K562 (cell line): Measurements from ENCODE around the gene TNNI2. TPM values are rescaled to one million over a fixed set of nuclear protein-coding genes. Genes with fewer than 3 reads are reported as not detected.

Source experiments
- ATAC-seq: fragments of 200-7000 bp; cut with Tn5 transposase; 3 replicates; pipeline ENCODE4 v1.9.1; 2020; ENCODE audit warnings: moderate library complexity
- BruUV-seq: library from RNA; stranded (reverse); fragments of 400-500 nt; replicated peaks from 2 replicates; lab custom pipeline; 2021; lab: Mats Ljungman, UMichigan
- CTCF ChIA-PET: fragments of 300-600 bp; formaldehyde crosslinking; extraction: SDS; loops from one replicate; lab custom pipeline; 2021; ENCODE audit warnings: low intra/inter-chr PET ratio; lab: Yijun Ruan, JAX
- POLR2A ChIA-PET: fragments of 300-600, 350-650 bp; sonication (Branson Sonifier 250); formaldehyde crosslinking; extraction: SDS; loops from one replicate; lab custom pipeline; 2021; ENCODE audit warnings: antibody characterized with exemption, inconsistent platforms; lab: Yijun Ruan, JAX
- DNase-seq, 4 experiments: peaks; one replicate each; pipeline versions ENCODE4 v3.0.0 to v3.0.0-alpha.2; 2011 to 2018; ENCODE audit warnings: low spot score in 3 of 4, mixed read lengths in 3 of 4; ENCODE audit errors: extremely low read depth in 1 of 4
- FAIRE-seq: peaks from 2 replicates; lab custom pipeline; 2011; peaks lifted over from hg19 to GRCh38; lab: Jason Lieb, UNC
- H2AFZ ChIP-seq: 2 replicates; pipeline ENCODE4 v1.6.0; 2011; ENCODE audit warnings: low read depth, low read length, control low read depth, inconsistent platforms
- H3K27ac ChIP-seq: fragments of 200-600 bp; 3 replicates; pipeline ENCODE4 v1.8.0; 2011; ENCODE audit warnings: low read depth, mild to moderate bottlenecking, control low read depth, inconsistent platforms, low read length, moderate library complexity, mixed read lengths; ENCODE audit errors: extremely low read depth
- H3K27me3 ChIP-seq, 2 experiments: fragments of 300-600 bp in 1 of 2; 2 replicates in 1 of 2; 3 replicates in 1 of 2; pipeline versions ENCODE4 v1.6.0 to v1.8.0; 2011; ENCODE audit warnings: inconsistent platforms in 2 of 2, low read length in 2 of 2, mild to moderate bottlenecking in 1 of 2, mixed read lengths in 1 of 2, moderate library complexity in 1 of 2; ENCODE audit not compliant: control insufficient read depth in 2 of 2, insufficient read depth in 2 of 2
- H3K36me3 ChIP-seq: fragments of 300-600 bp; 3 replicates; pipeline ENCODE4 v1.8.0; 2011; ENCODE audit warnings: mild to moderate bottlenecking, low read length, inconsistent platforms; ENCODE audit not compliant: control insufficient read depth, insufficient read depth
- H3K4me1 ChIP-seq, 2 experiments: fragments of 200-600 bp in 1 of 2; replicated peaks in 1 of 2; 2 replicates in 1 of 2; 3 replicates in 1 of 2; pipeline versions ENCODE4 v1.5.1 to v1.8.0; 2011; ENCODE audit warnings: inconsistent platforms in 2 of 2, low read length in 2 of 2, mild to moderate bottlenecking in 1 of 2, mixed read lengths in 1 of 2, moderate library complexity in 1 of 2; ENCODE audit not compliant: control insufficient read depth in 2 of 2, insufficient read depth in 2 of 2
- H3K4me2 ChIP-seq: 2 replicates; pipeline ENCODE4 v1.6.1; 2011; ENCODE audit warnings: low read length, control low read depth, inconsistent platforms, mixed read lengths; ENCODE audit not compliant: insufficient read depth
- H3K4me3 ChIP-seq: fragments of 200-600 bp; sonication (generic), shearing (Covaris generic); 2 replicates; pipeline ENCODE4 v1.5.1; 2016; ENCODE audit warnings: control low read depth, inconsistent platforms
- H3K79me2 ChIP-seq: fragments of 200-600 bp; 3 replicates; pipeline ENCODE4 v1.8.0; 2011; ENCODE audit warnings: low read length, inconsistent platforms; ENCODE audit not compliant: control insufficient read depth, insufficient read depth
- H3K9ac ChIP-seq, 2 experiments: 2 replicates each; pipeline versions ENCODE4 v1.6.0 to v1.6.1; 2011; ENCODE audit warnings: low read depth in 2 of 2, low read length in 2 of 2, control low read depth in 1 of 2, inconsistent platforms in 1 of 2, mild to moderate bottlenecking in 1 of 2, mixed read lengths in 1 of 2; ENCODE audit not compliant: insufficient read depth in 1 of 2
- H3K9me1 ChIP-seq: one replicate; pipeline ENCODE4 v1.6.0; 2011; ENCODE audit warnings: inconsistent platforms, mild to moderate bottlenecking, low read length, moderate library complexity; ENCODE audit not compliant: control insufficient read depth, insufficient read depth
- H3K9me3 ChIP-seq: replicated peaks from 2 replicates; pipeline ENCODE4 v1.5.1; 2011; ENCODE audit warnings: low read depth, low read length, inconsistent platforms; ENCODE audit not compliant: control insufficient read depth, insufficient read depth
- H4K20me1 ChIP-seq: replicated peaks from 2 replicates; pipeline ENCODE4 v1.6.1; 2011; ENCODE audit warnings: low read length, inconsistent platforms, mixed read lengths; ENCODE audit not compliant: control insufficient read depth, insufficient read depth
- CBFA2T3 ChIP-seq: fragments of 450-650 bp; IDR thresholded peaks from 2 replicates; pipeline ENCODE4 v1.6.1; 2017
- FIP1L1 ChIP-seq: fragments of 200-400 bp; formaldehyde crosslinking; IDR thresholded peaks from 2 replicates; pipeline ENCODE4 v1.6.1; 2018; ENCODE audit warnings: mild to moderate bottlenecking, low read depth, low read length; ENCODE audit not compliant: poor library complexity, severe bottlenecking
- MTA1 ChIP-seq: fragments of 450-650 bp; IDR thresholded peaks from 2 replicates; pipeline ENCODE4 v1.6.1; 2017; ENCODE audit warnings: borderline replicate concordance
- MXI1 ChIP-seq: IDR thresholded peaks from 2 replicates; pipeline ENCODE4 v1.6.1; 2011; ENCODE audit warnings: low read depth, mild to moderate bottlenecking, improper control_type of control experiment, low read length
- NFE2L1 ChIP-seq: fragments of 450-650 bp; IDR thresholded peaks from 2 replicates; pipeline ENCODE4 v1.6.1; 2016; ENCODE audit warnings: missing genetic modification characterization, low read depth, mild to moderate bottlenecking, missing compliant biosample characterization, moderate library complexity, borderline replicate concordance
- ZBTB49 ChIP-seq: sonication (generic); formaldehyde crosslinking; IDR thresholded peaks from 2 replicates; pipeline ENCODE4 v1.8.0; 2022; ENCODE audit warnings: missing genetic modification reagents, mild to moderate bottlenecking, borderline replicate concordance
- WGBS: fragments of 100-300 bp; shearing (Covaris generic); methylation state at CpG from one replicate; pipeline ENCODE4 v1.1.6; 2016; ENCODE audit warnings: low coverage, mixed read lengths; ENCODE audit not compliant: insufficient coverage; ENCODE audit errors: missing lambda C conversion rate; 5-methylcytosine and 5-hydroxymethylcytosine counted together
- in situ Hi-C: fragments of 300-500 bp; cut with MboI; formaldehyde crosslinking; loops from 4 replicates; pipeline ENCODE4 v1.15.0; 2018; ENCODE audit warnings: inconsistent platforms, mixed read lengths
- intact Hi-C: fragments of 100-400 bp; cut with micrococcal nuclease; formaldehyde crosslinking; loops from 2 replicates; pipeline ENCODE4 v1.14.2; 2022
- polyA plus RNA-seq, 8 experiments: library from polyadenylated mRNA; depleted of rRNA in 4 of 8; stranded (reverse) in 5 of 8; unstranded in 3 of 8; fragments of >200 nt; fragmentation: Nextera tagmentation in 2 of 8; fragmentation: Illumina TruSeq in 1 of 8; extraction: Ambion mirVana in 2 of 8; extraction: Trizol in 1 of 8; gene quantifications; 2 replicates each; pipeline versions ENCODE4 v1.2.1 to v1.2.3, GENCODE V29; 2011 to 2014; ENCODE audit warnings: inconsistent platforms in 1 of 8, missing spikeins in 1 of 8
- total RNA-seq, 7 experiments: library from RNA; depleted of rRNA in 6 of 7; stranded (reverse); fragments of >200 nt in 6 of 7; fragmentation: Illumina TruSeq in 2 of 7; extraction: Trizol in 2 of 7; gene quantifications; 2 replicates each; pipeline versions ENCODE4 v1.2.1 to v1.2.3, GENCODE V29; 2011 to 2021; ENCODE audit warnings: low replicate concordance in 1 of 7

TNNI2 gene
- total and polyA plus RNA-seq, 9 of the 15 experiments (the other 6 are each of a cell fraction or from before 2014, with no cell fraction given): not detected

DNA sequence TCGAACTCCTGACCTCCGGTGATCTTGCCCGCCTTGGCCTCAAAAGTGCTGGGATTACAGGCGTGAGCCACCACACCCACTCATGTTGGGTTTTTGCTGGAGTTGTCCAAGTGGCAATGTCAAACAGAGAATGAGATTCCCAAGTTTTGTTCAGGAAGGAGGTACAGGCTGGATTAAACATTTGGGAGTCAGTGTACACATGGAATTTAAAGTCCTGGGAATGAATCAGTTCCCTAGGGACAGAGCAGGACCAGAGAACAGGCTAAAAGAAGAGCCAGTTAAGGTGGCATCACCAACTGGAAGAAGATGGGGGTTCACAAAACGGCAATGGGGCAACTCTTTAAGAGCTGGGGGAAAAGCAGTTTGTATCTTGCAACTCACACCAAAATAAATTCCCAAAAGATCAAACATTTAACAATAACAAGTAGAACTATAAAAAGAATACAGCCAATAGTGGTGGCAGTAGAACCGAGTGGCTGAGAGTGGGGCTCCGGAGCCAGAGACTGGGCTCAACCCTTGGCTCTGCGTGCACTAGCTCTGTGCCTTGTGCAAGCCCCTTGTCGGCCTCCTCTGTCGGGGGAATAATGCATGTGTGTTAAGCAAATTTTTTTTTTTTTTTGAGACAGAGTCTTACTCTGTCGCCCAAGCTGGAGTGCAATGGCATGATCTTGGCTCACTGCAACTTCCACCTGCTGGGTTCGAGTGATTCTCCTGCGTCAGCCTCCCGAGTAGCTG, 41.2 kb upstream of the TNNI2 start:
- H3K36me3 ChIP-seq: no peaks in the 10 kb centered on the region
- DNase-seq: no peak
- H2AFZ ChIP-seq: no peak overlapping the region
- intact Hi-C loops: no loop called here
- FAIRE-seq: no peak
- no TSS peak for BruUV-seq
- no peak overlapping the region for H3K4me2 ChIP-seq
- H4K20me1 ChIP-seq: no peaks in the 10 kb centered on the region; the same call in 1 of the 2 replicates
- no peak overlapping the region for H3K9ac ChIP-seq
- H3K4me1 ChIP-seq: no peaks in the 10 kb centered on the region
- H3K79me2 ChIP-seq: no peaks in the 10 kb centered on the region
- H3K27ac ChIP-seq: no peak overlapping the region
- CTCF ChIA-PET: no interaction called here
- in situ Hi-C loops: no loop called here
- H3K27me3 ChIP-seq: peaks cover 38 to 39% of the 10 kb centered on the region in 2 experiments
- H3K4me3 ChIP-seq: no peak overlapping the region
- H3K9me3 ChIP-seq: no peaks in the 10 kb centered on the region
- 3% methylated on average over 13 of the region's 14 CpGs for WGBS
- no peaks in the 10 kb centered on the region for H3K9me1 ChIP-seq
- TF ChIP-seq FIP1L1: no peak
- TF ChIP-seq ZBTB49 (CRISPR knock-in tag): no peak
- TF ChIP-seq NFE2L1 (tag): no peak
- TF ChIP-seq MXI1: no peak
- no peak for TF ChIP-seq CBFA2T3
- no peak for TF ChIP-seq MTA1
- no peak for ATAC-seq
- POLR2A ChIA-PET: interaction anchor here (0.6 to 0.7 kb wide), 2 partner anchors 32 to 169 kb away, joined by 3 read pairs; no protein-coding TSS in a partner anchor
